ENCODE measurements around the gene DOLPP1.
A peak's percentile ranks its signal among the peaks of the same experiment; 100 is the strongest.
"Not testable (repeated sequence)": the region's sequence is repeated elsewhere in the genome, so short reads cannot be mapped to it uniquely, and the experiment has no call there.

The DOLPP1 gene

DNA sequence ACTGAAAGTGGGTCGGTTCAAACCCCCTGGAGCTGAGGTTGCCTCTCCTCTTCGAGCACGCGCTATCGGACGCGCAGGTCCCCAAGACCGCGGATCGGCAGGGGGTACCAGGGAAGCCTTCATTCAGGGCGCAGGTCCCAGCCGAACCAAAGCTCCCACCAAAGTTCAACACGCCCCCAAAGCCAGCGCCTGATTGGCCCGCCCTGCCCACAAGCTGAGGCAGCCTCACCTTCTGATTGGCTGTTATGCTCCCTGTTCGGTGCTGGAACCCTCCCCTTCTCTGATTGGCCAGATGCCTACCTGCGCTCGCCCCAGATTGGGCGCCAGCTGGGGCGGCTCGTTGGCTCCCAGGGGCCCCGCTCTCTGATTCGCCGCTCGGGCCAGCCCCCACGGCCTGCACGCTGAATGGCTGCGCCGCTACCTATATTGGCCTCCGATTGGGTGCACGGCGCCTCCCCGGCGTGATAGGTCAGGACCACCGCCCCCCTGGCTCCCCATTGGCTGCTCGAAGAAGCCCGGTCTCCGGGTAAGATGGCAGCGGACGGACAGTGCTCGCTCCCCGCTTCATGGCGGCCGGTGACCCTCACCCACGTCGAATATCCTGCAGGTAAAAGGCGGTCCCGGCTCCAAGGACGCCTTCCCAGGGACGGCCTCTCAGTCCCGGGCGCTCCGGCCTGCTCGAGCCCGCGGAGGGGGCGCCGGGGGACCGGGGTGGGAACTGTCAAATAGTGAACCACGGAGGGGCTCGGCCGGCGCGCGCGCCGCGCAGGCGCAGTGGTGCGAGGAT is at the start of gene DOLPP1:
TSS of gene DOLPP1 (plus strand) at position 511 of the 787 bp plus-strand sequence. CDS start at position 532, 21 bp downstream.
- peak; percentile 98 for DNase-seq

- DNase-seq: no peak
Measured at GRCh38 chr9:129031514-129031913, 49.4 kb upstream of the DOLPP1 start.

- no peak for DNase-seq
Measured at GRCh38 chr9:129032541-129033159, 48.3 kb upstream of the DOLPP1 start.

DNA sequence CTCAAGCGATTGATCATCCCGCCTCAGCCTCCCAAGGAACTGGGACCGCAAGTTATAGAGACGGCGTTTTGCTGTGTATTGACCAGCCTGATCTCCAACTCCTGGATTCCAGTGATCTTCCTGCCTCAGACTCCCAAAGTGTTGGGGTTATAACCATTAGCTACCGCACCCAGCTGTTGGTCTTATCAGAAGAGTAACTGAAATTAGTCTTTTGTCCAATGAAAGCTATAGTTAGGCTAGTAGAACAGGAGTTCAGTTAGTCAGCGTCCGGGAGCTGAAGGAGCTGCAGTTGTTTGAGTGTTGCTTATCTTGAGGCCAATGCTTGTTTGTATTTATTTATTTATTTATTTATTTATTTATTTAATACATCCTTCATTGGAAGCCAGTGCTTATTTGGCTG is 47.7 kb upstream of the DOLPP1 start:
- DNase-seq: no peak

GRCh38 chr9:129035838-129036237 is 45.1 kb upstream of the DOLPP1 start:
- not testable (repeated sequence) for DNase-seq

GRCh38 chr9:129036241-129036922 is 44.5 kb upstream of the DOLPP1 start, which contains the start of gene MIGA2:
Gene MIGA2 (plus strand): TSS chr9:129036626. CDS start chr9:129040595, 3,969 bp downstream.
- peak; percentile 99 for DNase-seq

GRCh38 chr9:129036923-129037766 is 43.8 kb upstream of the DOLPP1 start:
- DNase-seq: no peak

DNA sequence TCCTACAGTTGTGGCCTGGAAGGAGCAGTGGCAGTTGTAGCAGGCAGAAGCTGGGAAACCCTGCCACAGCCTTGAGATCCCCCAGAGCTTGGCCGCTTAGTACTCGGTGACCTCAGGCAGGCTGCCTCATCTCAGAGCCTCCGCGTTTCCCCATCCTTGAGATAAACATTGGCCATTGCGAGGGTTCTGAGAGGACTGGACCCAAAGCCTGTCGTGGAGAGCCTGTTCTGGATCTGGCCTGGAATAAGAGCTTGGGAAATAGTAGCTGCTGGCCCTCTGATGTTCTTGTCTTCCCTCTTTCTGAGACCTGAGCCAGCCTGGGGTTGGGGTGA is 43.2 kb upstream of the DOLPP1 start:
- no peak for DNase-seq

DNA sequence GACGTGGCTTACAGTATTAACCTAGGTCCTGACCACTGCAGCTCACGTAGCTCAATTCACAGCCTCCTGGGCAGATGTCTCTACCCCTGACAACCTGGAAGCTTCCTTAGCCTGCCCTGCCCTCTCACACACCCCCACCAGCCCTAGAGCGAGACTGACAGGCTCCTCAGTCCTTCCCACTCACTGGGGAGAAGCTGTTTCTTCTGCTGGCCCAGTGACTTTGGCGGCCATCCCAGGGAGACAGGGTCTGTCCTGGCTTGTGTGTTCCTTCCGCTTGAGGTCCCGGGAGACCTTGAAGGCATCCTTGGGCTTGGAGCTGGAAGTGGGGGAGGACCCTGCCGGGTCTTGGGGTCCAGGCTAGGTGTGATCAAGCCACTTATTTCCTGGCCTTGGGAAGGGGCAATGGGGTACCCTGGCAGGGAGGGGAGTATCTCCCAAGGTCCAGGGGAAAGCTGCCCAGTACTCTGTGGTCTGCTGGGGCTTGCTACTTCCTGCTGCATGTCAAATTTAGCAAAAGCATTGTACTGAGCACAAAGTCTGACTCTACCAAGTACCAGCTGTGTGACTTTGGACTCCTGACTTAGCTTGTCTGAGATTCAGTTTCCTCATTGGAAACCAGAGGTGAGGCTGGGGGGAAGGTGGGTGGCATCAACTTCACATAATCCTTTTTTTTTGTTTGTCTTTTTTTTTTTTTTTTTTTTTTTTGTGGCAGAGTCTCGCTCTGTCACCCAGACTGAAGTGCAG is 42.6 kb upstream of the DOLPP1 start:
- no peak for DNase-seq

GRCh38 chr9:129040113-129040643 is 40.7 kb upstream of the DOLPP1 start:
- DNase-seq: no peak

- DNase-seq: no peak
Measured at GRCh38 chr9:129042016-129042415, 38.9 kb upstream of the DOLPP1 start.

DNA sequence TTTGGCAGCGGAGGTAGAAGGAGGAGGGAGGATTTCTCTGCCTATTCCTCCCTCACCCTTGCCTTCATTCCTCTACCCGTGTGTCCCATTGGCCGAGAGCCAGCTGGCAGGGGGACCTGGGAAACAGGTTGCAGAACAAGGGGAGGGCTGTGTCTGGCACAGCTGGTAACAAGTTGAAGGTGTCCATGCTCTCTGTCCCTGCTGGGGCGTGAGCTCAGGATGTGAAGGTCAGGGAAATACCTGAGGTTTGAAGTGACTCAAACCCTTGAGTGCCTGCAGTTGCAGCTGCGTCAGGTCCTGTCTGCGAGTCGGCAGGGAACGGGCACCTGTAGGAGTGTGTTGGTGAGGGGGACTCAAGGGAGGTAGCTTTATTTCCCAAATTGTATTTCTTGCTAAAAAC is 28.3 kb upstream of the DOLPP1 start:
- no peak for DNase-seq

- no peak for DNase-seq
Measured at GRCh38 chr9:129053020-129053419, 27.9 kb upstream of the DOLPP1 start.

GRCh38 chr9:129054163-129054851 is 26.6 kb upstream of the DOLPP1 start:
- DNase-seq: no peak

- DNase-seq: no peak
Measured at GRCh38 chr9:129058965-129059795, 21.7 kb upstream of the DOLPP1 start.

DNA sequence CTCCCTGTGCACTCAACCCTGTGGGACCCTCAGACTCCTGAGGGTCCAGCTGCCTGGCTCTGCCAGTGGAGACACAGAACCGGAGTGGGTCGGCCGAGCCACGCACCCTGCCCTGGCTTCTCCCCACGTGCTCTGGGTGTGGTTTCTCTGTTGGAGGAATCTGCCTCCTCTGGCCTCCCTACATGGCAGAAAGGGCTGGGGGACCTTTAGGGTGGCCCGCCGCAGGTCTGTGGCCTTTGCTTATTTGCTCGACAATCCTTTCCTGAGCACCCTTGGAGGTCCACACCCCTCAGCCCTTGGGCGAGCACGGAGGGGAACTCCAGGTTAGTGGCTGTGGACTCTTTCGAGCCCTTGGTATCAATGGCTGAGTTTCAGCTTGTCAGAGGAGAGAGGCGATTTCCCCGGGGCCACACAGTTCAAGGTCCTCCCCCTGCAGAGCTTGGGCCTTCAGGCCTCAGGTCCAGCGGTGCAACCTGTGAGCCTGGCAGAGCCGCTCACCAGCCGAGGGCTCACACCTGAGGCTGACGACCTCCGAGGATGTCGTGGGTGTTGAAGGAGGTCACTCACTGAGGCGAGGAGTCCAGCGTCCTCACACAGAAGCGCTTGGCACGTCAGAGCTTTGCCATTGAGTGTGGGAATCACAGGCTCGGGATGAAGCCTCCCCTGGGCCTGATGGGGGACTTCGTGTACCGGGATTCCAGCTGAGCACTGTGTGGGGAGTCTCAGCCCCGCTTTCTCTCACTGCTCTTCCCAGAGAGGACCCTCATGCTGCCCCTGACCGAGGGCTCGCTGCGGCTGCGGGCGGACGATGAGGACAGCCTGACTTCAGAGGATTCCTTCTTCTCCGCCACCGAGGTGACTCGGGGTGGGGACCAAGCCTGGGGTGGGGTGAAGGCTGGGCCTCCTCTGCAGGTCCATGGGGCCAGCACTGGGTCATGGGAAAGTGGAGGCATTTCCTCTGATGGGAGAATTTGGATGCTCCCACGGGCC is 20.8 kb upstream of the DOLPP1 start:
- DNase-seq: no peak

DNA sequence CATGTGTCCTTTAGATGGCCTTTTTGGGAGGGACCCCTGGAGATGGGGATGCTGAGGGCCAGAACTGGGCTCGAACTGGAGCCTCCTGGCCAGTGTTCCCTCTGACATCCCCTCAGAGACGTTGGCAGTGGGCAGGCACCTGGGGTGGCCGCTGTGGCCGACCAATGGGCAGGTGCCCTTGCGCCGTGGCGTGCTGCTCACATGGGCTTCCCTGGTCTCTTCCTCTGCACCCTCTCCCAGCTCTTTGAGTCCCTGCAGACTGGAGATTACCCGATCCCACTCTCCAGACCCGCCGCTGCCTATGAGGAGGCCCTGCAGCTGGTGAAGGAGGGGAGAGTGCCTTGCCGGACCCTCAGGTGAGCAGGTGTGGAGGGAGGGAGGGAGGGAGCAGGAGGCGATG is 19.9 kb upstream of the DOLPP1 start:
- DNase-seq: no peak

DNA sequence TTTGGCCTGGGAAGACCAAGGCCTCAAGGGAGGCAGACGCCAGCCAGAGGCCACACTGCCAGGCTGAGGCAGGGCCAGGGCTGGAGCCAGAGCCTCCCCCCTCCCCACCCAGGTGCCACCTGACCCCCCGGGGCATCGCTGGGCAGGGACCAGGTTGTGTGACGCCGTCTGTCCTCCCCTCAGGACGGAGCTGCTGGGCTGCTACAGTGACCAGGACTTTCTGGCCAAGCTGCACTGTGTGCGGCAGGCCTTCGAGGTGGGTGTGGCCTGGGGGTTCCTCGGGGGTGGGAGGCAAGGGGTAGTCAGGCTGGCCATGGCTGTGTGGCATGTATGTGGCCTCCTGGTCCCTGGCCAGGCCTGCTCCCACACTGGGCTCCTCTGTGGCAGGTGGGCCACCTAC is 17.9 kb upstream of the DOLPP1 start:
- no peak for DNase-seq

DNA sequence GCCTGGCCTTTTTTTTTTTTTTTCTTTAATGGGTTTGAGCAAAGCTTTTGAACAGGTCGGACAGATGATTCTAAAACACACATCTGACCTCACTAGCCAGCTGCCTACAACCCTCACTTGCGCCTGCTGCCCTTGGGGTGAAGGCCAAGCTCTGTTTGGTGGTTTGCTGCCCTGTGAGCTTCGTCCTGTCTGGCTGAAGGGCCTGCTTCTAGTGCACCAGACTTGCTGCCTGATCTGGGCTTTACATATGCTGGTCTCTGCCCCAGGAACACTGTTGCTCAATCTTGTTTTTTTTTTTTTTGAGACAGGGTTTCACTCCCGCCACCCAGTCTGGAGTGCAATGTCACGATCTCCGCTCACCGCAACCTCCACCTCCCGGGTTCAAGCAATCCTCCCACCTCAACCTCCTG is 16.4 kb upstream of the DOLPP1 start:
- DNase-seq: no peak

Data from NCI-H1436 (cell line).